ENCODE results near the gene COL4A5.
"Not testable (repeated sequence)": the region's sequence is repeated elsewhere in the genome, so short reads cannot be mapped to it uniquely, and the experiment has no call there.

Gene COL4A5

DNA sequence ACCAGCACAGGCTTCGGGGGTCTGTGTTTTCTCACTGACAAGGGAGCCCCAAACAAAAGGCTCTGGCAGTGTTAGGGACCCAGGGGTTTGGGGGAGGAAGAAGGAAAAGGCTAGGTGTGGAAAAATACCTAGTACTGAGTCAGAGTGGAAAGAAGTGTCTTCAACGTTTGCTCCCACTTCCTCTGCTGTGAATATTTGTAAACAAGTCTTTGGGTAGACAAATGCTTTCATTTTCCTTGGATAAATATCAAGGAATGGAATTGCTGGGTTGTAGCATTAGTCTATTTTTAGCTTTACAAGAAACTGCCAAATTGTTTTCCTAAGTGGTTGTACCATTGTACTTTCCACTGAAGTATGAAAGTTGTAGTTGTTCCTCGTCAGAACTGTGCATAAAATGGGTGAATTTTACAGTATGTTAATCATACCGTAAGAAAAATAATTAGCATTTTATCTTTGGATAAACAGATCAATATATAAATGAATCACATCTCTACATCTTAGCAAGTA, 17.4 kb downstream of the COL4A5 start:
- no peak for DNase-seq (ENCODE audit: low read depth)

DNA sequence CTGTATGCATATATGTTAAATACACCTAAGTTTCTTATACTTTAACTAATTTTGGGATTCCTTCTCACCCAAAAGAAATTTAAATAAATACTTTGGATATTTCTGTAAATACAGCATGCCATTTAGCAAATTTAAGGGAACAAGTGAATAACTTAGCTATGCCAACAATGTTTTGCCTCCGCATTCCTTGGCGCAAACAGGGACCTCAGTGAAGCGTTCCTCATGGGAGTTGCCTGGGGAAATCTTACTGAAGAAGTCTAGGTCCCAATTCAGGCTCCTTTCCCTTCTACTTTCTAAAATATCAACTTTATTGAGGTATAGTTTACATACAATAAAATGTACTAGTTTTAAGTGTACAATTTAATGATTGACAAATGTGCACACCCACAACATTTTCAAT, 25.0 kb downstream of the COL4A5 start:
- no peak for DNase-seq (ENCODE audit: low read depth)

DNA sequence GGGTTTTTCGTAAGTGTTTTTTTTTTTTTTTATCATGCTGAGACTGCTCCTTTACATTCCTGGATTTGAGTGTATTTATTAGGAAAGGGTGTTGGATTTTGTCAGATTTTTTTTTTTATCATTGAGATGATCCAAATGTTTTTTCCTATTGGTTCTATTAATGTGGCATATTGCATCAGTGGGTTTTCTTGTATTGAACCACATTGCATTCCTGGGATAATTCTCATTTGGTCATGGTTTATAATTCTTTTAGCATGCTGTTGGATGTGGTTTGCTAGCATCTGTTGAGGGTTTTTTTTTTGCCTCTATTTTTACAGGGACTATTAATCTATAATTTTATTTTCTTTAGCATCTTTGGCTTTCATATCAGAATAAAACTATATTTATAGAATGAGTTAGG, 28.8 kb downstream of the COL4A5 start:
- no peak for DNase-seq (ENCODE audit: low read depth)

DNA sequence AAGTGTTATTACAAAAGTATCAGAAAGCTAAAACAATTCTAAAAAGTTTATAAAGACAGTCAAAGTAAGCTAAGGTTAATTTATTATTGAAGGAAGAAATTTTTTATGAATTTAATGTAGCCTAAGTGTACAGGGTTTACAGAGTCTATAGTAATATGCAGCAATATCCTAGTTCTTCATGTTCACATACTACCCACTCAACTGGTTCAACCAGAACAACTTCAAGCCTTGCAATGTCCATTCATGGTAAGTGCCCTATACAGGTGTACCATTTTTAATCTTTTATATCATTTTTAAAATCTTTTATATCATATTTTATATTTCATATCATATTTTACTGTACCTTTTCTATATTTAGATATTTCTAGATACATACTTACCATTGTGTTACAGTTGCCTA, 34.3 kb downstream of the COL4A5 start:
- no peak for DNase-seq (ENCODE audit: low read depth)

DNA sequence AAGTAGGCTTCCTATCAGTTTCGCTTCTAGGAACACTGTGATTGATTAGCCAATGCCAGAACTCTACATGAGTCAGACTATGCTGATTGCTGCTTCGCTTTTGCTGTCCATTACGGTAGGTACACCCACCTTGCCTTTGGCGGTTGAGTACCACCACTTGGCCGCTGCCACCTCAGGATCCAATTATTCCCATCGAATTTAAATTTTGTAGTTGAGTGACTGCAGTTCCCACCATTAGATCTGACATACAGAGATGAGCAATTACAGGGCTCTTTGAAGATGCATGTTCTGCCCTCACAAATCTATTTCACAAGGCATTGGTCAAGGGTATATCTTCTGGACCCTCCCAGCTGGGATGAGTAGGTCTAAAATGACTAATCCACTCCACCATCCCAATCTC, 41.9 kb downstream of the COL4A5 start:
- not testable (repeated sequence) for DNase-seq (ENCODE audit: low read depth)

DNA sequence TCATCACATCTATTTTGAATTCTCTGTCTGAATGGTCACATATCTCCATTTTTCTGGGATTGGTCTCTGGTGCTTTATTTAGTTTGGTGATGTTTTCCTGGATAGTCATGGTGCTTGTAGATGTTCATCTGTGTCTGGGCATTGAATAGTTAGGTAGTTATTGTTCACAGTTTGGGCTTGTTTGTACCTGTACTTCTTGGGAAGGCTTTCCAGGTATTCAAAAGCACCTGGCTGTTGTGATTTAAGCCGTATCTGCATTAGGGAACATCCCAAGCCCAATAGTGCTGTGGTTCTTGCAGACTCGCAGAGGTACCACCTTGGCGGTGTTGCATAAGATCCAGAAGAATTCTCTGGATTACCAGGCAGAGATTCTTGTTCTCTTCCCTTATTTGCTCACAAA, 44.6 kb downstream of the COL4A5 start:
- DNase-seq (ENCODE audit: low read depth): no peak

DNA sequence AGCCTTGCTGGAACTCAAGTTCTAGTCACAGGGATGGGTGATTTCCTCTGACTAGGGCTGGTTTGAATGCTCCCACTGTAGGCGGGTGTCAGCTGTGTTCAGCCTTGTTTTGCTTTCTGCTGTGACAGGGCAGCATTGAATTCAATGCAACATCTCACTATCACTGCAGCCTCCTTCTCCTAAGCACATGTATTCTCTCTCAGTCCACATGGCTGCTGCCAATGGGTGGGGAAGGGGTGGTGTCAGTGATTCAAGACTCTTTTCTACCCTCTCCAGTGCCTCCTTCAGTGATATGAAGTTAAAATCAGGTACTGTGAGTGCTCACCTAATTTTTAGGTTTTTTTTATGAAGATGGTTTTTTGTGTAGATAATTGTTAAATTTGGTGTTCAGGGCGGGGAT, 46.3 kb downstream of the COL4A5 start:
- DNase-seq (ENCODE audit: low read depth): no peak

DNA sequence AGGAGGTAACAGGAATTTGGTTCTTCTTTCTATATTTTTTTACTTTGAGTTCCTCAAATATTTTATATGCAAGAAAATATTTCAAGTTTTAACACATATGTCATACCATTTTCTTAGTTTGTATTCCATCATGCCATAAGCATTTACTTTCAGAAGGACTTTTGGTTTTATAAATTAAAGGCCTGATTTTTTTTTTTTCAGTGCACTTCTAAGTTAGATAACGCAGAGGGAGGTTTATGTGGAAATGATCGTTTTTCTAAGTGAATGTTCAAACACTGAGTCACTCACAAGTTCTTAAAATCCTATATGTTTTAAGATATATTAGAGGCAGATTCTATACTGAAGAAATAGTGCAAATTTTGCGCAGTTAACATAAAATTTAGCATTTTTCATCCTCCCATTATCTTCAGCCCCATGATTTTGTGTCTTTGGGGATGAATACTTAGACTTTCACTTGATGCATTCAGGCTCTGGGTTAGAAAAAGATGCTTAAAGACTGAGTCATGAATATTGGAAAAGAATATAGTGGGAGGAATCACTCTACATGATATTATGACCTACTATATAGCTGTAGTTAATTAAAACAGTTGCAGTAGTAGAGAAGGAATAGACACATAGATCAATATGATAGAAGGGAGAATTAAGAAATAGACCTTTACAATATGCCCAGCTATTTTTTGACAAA, 54.9 kb downstream of the COL4A5 start:
- no peak for DNase-seq (ENCODE audit: low read depth)

DNA sequence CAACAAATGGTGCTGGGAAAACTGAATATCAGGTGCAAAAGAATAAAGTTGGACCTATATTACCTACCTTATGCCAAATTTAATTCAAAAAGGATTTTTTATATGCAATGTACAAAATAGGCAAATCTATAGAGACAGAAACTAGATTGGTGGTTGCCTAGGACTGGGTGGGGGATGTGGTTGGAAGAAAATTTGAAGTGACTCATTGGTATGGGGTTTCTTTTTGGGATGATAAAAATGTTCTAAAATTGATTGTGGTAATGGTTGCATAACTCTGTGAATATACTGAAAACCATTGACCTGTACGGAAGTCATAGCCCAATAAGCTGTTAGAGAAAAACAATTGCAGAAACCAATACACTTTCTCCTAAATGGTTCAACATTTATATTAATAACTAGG, 72.1 kb downstream of the COL4A5 start:
- DNase-seq (ENCODE audit: low read depth): no peak

DNA sequence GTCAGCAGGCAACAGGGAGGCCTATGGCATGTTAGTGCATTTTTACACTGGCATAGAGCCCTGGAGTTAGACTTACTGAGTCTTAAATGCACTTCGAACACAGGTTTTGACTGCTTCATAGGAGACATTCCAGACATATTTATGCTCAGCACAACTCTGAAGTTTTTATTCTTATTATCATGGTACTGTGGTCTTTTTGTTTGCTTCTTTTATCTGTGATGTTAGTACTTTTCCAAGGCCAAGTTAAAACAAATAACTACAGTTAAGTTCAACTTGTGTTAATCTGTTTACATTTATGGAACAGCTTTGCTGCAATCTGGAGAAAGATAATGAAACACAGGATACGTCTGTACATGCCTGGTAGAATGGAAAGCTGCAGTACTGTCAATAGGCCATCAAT, 76.5 kb downstream of the COL4A5 start:
- no peak for DNase-seq (ENCODE audit: low read depth)

DNA sequence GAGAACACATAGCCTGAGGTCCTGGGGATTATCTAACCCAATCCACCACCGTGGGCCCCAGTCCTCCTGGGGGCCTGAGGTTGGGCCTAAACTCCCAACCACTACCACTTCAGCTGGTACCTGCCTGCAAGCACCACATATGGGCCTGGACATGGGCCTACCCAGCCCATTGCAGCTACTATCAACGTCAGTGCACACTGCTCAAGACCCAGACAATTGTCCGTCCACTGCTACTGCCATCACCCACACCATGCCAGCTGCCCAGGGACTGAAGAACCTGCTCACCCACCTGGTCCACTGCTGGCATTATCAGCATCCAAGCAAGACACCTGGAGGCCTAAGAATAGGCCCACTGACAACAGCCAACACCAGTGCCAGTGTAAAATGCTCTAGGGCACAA, 88.1 kb downstream of the COL4A5 start:
- DNase-seq (ENCODE audit: low read depth): no peak

DNA sequence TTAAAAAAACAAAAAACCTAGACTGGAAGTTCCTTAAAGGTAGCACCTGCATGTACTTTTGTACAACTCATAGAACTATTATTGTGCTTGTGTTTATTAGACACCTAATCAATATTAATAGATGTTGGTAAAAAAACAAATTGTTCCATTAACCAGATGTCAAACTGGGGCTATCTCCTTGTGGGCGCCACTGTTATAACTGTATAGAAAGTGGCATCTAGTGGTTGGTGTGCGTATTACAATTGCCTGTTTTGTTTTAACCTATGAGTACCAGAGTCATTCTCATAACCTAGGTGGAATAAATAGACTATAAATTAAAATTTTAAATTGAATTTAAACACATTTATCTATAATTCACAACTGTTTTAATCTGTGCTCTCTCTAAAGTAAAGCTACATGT, 97.4 kb downstream of the COL4A5 start:
- DNase-seq (ENCODE audit: low read depth): no peak

DNA sequence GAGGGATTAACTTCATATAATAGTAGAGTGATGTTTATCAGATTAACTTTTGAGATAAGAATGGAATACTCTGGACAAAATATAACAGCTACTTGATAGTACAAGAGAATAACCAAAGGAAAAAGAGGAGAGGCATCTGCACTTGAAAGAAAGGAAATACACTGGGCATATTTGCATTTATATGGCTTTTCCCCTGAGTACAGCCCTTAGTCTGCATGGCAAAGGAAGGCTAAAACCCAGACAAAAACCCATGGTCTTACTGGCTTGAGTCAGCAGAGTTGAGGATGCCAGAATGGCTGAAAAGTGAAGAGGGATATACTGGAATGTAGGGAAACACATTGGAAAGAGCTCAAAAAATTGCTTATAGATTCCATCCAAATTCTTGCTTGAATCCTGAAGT, 101.6 kb downstream of the COL4A5 start:
- DNase-seq (ENCODE audit: low read depth): no peak

DNA sequence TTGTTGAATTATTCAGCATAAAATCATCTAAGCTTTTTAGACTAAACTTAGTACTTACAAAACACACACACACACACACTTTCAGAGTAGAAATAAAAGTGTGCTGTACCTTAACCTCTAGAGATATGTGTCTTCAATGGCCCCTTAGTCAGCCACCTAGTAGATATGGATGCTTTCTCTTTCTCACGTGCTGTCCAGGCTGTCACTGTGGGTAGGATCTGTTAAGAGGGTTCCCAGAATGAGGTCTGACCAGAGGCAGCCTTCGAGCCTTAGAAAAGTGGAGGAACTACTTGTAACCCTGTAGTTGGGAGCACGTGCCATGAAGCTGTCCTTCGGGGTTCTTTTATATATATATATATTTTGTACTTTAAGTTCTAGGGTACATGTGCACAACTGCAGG, 117.9 kb downstream of the COL4A5 start:
- no peak for DNase-seq (ENCODE audit: low read depth)

DNA sequence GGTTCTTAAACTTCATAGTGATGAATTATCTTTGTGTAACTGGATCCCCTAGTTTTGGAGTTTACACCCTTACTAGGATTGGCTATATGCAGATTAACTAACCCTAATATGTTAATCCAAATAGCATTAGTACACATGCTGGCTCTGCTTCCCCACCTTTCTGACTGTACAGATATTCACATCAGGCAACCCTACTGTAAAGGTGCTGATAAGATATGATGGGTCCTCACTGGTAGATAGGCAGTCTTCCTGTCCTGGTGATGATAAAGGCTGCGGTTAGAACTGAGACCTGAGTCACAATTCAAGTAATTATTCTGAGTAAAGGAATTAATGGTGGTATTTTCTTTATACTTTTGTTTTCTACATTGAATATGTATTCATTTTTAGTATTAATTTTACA, 118.6 kb downstream of the COL4A5 start:
- no peak for DNase-seq (ENCODE audit: low read depth)

DNA sequence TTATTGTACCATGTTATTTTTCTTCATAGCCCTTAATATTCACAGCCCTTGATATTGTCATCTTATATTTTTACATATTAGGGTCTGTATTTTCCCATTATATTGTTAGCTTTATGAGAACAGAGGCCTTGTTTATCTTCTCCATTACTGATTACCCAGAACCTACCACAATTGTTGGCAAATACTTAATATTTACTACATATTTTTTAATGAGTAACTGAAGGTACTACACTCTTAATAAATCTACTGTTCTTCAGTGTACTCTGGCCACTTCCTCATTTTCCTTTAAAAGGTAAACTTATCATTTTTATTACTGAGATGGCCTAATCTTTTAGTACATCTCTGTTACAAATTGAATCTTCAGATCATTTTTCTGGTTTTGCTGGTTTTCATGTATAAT, 133.5 kb downstream of the COL4A5 start:
- no peak for DNase-seq (ENCODE audit: low read depth)

DNA sequence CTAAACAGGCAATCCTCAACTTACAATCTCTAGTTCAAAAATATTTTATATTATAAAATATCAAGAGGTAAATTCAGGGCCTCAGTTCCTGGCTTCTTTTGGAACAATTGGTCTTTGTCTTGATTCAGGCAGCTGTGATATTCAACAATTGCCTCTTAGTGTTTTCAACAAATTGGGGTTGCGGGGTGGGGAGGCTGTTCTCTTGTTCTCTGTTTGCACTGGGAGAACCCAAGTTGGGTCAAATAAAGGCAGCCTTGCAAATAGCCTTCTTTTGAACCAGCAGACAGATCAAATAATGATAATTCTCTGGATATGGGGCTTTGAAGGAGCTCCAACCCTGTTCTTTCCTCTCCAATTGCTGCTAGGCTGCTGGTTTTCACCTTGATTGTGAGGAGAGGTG, 142.5 kb downstream of the COL4A5 start:
- no peak for DNase-seq (ENCODE audit: low read depth)

DNA sequence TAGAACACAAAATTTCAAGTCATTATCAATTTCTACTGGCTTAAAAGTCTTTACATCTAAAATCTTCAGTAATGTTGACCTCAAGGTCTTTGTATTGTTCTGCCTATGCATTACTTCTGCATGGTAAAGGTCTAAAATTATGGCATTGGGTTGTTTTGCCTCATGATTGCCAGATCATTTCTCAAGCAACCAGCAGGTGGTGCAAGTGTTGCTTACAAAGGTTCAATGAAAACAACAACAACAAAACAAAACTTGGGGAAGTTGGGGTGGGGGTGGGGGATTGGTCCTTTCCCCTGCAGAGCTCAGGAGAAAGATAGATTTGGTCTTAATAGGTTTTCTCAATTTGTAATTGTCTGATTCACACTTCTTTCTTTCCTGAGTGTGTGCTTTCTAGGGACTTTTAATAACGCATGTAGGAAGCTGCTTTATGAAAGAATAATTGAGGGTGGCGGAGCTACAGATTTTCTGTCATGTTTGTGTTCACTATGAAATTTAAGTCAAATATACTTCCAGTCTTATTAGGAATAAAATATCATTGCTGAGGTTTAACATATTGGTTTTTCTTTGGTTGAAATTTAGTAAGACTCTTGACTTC, 145.1 kb downstream of the COL4A5 start:
- DNase-seq (ENCODE audit: low read depth): no peak

DNA sequence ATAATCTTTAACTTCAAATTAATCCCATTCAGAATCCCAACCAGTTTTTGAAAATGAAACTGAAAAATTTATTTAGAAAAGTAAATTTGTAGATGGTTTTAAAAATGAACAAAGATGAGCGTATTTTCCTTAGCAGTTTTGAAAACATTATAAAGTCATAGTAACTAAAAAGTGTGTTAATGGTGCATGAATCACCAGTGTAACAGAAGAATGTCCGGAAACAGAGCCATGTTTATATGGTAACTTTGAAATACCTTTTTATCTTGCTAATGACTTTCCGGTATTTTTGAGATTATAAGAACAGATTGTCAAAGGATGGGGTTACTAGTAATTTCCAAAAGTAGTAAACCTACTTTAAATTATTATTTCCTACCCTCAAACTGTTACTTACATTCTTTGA, 150.9 kb downstream of the COL4A5 start:
- no peak for DNase-seq (ENCODE audit: low read depth)

DNA sequence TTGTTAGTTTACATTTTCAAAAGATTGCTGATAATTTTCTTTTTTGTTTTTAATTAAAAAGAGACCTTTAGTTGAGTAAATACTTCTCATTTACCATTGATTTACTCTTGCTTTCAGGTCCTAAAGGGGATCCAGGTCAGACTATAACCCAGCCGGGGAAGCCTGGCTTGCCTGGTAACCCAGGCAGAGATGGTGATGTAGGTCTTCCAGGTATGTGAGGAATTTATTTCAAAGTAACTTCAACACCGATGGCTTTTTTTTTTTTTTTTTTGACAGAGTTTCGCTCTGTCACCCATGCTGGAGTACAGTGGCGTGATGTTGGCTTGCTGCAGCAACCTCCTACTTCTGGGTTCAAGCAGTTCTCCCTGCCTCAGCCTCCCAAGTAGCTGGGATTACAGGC, 161.6 kb downstream of the COL4A5 start:
- DNase-seq (ENCODE audit: low read depth): no peak

DNA sequence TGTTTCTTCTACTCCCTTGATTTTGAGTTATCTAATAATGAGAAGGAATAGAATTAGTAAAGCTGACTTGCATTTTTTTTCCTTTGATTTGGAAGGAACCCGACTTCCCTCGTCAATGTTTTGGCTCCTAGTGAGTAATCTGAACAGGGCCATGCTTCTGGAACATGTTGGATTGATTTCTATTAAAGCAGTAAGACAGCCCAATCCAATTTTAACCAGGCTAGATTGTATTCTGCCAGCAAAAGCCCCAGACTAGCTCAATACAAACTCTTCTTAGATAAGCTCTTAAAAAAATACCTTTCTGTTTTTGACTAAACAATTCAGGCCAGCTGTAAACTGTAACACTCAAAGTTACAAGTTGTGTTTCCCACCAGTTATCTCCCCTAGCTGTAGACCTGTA, 170.5 kb downstream of the COL4A5 start:
- DNase-seq (ENCODE audit: low read depth): no peak

DNA sequence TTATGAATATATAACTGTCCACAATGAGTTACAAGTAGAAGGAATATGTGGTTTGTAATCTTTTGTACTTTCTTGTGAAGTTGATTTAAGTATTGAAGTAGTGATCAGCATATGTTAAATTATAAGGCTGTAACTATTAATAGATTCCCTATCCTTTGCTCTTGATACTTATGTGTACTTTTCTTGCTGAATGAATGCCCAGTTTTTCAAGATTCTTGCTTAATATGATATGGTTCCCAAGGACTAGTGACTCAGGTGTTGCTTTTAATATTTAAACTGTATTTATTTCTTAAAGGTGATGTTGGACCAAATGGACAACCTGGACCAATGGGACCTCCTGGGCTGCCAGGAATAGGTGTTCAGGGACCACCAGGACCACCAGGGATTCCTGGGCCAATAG, 175.0 kb downstream of the COL4A5 start:
- DNase-seq (ENCODE audit: low read depth): no peak

DNA sequence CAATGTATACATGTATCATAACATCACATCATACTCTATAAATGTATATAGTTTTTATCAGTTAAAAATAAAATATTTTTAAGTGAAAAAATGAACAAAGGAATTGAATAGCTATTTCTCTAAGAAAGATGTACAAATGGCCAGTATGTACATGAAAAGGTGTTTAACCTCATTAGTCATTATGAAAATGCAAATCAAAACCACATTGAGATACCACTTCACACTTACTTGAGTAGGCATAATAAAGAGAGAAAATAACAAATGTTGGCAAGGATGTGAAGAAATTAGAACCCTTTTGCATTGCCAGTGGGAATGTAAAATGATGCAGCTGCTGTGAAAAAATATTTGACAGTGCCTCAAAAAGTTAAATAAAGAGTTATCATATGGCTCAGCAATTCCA, 201.2 kb downstream of the COL4A5 start:
- DNase-seq (ENCODE audit: low read depth): no peak

DNA sequence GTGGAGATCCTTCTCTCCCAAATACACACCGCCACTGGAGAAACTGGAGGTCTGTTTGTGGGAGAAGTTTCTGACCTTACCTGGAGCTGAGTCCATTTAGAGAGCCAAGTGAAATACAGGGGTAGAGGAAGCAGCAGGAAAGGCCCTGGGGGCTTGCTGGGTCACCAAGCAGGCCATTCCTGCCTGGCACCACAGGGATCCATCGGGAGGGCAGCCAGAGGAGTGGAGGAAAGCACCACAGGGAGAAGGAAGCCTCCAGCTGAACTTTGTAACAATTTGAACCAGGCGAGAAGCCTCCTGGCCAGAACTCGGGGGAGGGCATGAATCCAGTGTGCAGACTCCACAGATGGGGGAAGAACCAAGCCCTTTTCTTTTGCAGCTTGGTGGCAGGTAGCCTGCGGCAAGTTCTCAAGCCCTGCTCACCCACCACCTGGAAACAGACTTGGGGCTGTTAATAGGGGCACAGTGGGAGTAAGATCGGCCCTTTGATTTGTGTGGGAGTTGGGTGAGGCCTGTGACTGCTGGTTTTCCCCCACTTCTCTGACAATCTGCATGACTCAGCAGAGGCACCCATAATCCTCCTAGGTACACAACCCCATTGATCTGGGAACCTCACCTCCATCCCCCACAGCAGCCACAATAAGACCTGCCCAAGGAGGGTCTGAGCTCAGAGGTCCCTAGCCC, 202.1 kb downstream of the COL4A5 start:
- no peak for DNase-seq (ENCODE audit: low read depth)
